ENCODE data around the gene ZKSCAN3.
"Not testable (repeated sequence)": the region's sequence is repeated elsewhere in the genome, so short reads cannot be mapped to it uniquely, and the experiment has no call there.

ZKSCAN3 gene

GRCh38 chr6:28349892-28350737 is at the start of gene ZKSCAN3:
Gene ZKSCAN3, plus strand, starts transcription at chr6:28349947. Its CDS starts 9,640 bp downstream, at chr6:28359587.
- DNase-seq (ENCODE audit: low read depth) = peak; percentile 78

- DNase-seq (ENCODE audit: low read depth) = no peak
Measured at GRCh38 chr6:28303570-28303969, 46.2 kb upstream of the ZKSCAN3 start.

- not testable (repeated sequence) for DNase-seq (ENCODE audit: low read depth)
Measured at GRCh38 chr6:28306363-28306762, 43.4 kb upstream of the ZKSCAN3 start.

GRCh38 chr6:28311139-28311823 is 38.5 kb upstream of the ZKSCAN3 start:
- DNase-seq (ENCODE audit: low read depth) = no peak

GRCh38 chr6:28312939-28313338 is 36.8 kb upstream of the ZKSCAN3 start:
- no peak for DNase-seq (ENCODE audit: low read depth)

GRCh38 chr6:28315628-28316027 is 34.1 kb upstream of the ZKSCAN3 start:
- DNase-seq (ENCODE audit: low read depth) = no peak

GRCh38 chr6:28317866-28318265 is 31.9 kb upstream of the ZKSCAN3 start:
- not testable (repeated sequence) for DNase-seq (ENCODE audit: low read depth)

- no peak for DNase-seq (ENCODE audit: low read depth)
Measured at GRCh38 chr6:28322661-28323060, 27.1 kb upstream of the ZKSCAN3 start.

GRCh38 chr6:28323813-28324424 is 25.8 kb upstream of the ZKSCAN3 start:
- no peak for DNase-seq (ENCODE audit: low read depth)

- no peak for DNase-seq (ENCODE audit: low read depth)
Measured at GRCh38 chr6:28326371-28326948, 23.3 kb upstream of the ZKSCAN3 start.

- no peak for DNase-seq (ENCODE audit: low read depth)
Measured at GRCh38 chr6:28330041-28330440, 19.7 kb upstream of the ZKSCAN3 start.

GRCh38 chr6:28333047-28333446 is 16.7 kb upstream of the ZKSCAN3 start:
- DNase-seq (ENCODE audit: low read depth) = no peak

GRCh38 chr6:28333599-28334018 is 16.1 kb upstream of the ZKSCAN3 start:
- no peak for DNase-seq (ENCODE audit: low read depth)

GRCh38 chr6:28334286-28335039 is 15.3 kb upstream of the ZKSCAN3 start:
- no peak for DNase-seq (ENCODE audit: low read depth)

GRCh38 chr6:28335040-28335563 is 14.6 kb upstream of the ZKSCAN3 start:
- DNase-seq (ENCODE audit: low read depth) = peak; percentile 85

- DNase-seq (ENCODE audit: low read depth) = peak; percentile 88
Measured at GRCh38 chr6:28335564-28336283, 14.0 kb upstream of the ZKSCAN3 start, which contains the start of gene ZSCAN31. Gene ZSCAN31, minus strand, starts transcription at chr6:28336148. Its CDS starts 6,465 bp downstream, at chr6:28329683.

- peak; percentile 93 for DNase-seq (ENCODE audit: low read depth)
Measured at GRCh38 chr6:28336284-28337120, 13.2 kb upstream of the ZKSCAN3 start.

- no peak for DNase-seq (ENCODE audit: low read depth)
Measured at GRCh38 chr6:28337121-28337520, 12.6 kb upstream of the ZKSCAN3 start.

- no peak for DNase-seq (ENCODE audit: low read depth)
Measured at GRCh38 chr6:28340310-28341095, 9.2 kb upstream of the ZKSCAN3 start.

Measured in CMK (cell line).